Measurements from ENCODE around the gene RNF11.

- TF ChIP-seq EZH2 (IDR thresholded peaks at IDR 0.05) = no peak
- TF ChIP-seq POLR2AphosphoS5 (IDR thresholded peaks at IDR 0.05; ENCODE audit: borderline replicate concordance, low read depth, low read length) = no peak
Observed at GRCh38 chr1:51316113-51316845, 80.2 kb downstream of the RNF11 start.

Measured in SK-N-MC (cell line).